IPS-18c (cell line): ENCODE data around the gene GALNT2.

Experiments
- H3K4me3 ChIP-seq: 2 replicates; pipeline ENCODE4 v1.7.0; 2013; ENCODE audit warnings: low read depth, mild to moderate bottlenecking, low read length, moderate library complexity; ENCODE audit not compliant: insufficient read depth
- H3K9me3 ChIP-seq: one replicate; pipeline ENCODE4 v1.6.1; 2013; ENCODE audit warnings: mild to moderate bottlenecking, low read length, moderate library complexity; ENCODE audit not compliant: control insufficient read depth, insufficient read depth

The GALNT2 gene

GRCh38 chr1:230268371-230269170, 201.5 kb downstream of the GALNT2 start:
- Histone ChIP-seq H3K9me3 (no peaks in the 10 kb centered on the region), H3K4me3 (no peak overlapping the region)

- Histone ChIP-seq H3K4me3 (no peak overlapping the region), H3K9me3 (no peaks in the 10 kb centered on the region)
Measured at GRCh38 chr1:230270185-230270558, 203.1 kb downstream of the GALNT2 start.

GRCh38 chr1:230270559-230271281, 203.7 kb downstream of the GALNT2 start:
- no peak overlapping the region for H3K4me3 ChIP-seq
- H3K9me3 ChIP-seq = no peaks in the 10 kb centered on the region

GRCh38 chr1:230271300-230272035, 204.4 kb downstream of the GALNT2 start:
- Histone ChIP-seq H3K4me3 (no peak overlapping the region), H3K9me3 (no peaks in the 10 kb centered on the region)

GRCh38 chr1:230272557-230272956, 205.5 kb downstream of the GALNT2 start:
- H3K4me3 ChIP-seq = no peak overlapping the region

GRCh38 chr1:230273141-230273710, 206.2 kb downstream of the GALNT2 start:
- no peaks in the 10 kb centered on the region for H3K9me3 ChIP-seq
- no peak overlapping the region for H3K4me3 ChIP-seq

More at GRCh38 chr1:230272557-230272956, 205.5 kb downstream of the GALNT2 start:
- H3K9me3 ChIP-seq = no peaks in the 10 kb centered on the region

GRCh38 chr1:230274254-230274653, 207.2 kb downstream of the GALNT2 start:
- H3K4me3 ChIP-seq = no peak overlapping the region
- no peaks in the 10 kb centered on the region for H3K9me3 ChIP-seq

- H3K9me3 ChIP-seq = no peaks in the 10 kb centered on the region
- no peak overlapping the region for H3K4me3 ChIP-seq
Measured at GRCh38 chr1:230276401-230276800, 209.4 kb downstream of the GALNT2 start.

GRCh38 chr1:230277201-230278025, 210.4 kb downstream of the GALNT2 start:
- no peaks in the 10 kb centered on the region for H3K9me3 ChIP-seq
- no peak overlapping the region; the same call in 1 of the 2 replicates for H3K4me3 ChIP-seq

- no peaks in the 10 kb centered on the region for H3K9me3 ChIP-seq
- H3K4me3 ChIP-seq = no peak overlapping the region
Measured at GRCh38 chr1:230278376-230278775, 211.3 kb downstream of the GALNT2 start.

GRCh38 chr1:230278871-230279582, 212.0 kb downstream of the GALNT2 start:
- Histone ChIP-seq H3K9me3 (no peaks in the 10 kb centered on the region), H3K4me3 (no peak overlapping the region)

- no peaks in the 10 kb centered on the region for H3K9me3 ChIP-seq
- H3K4me3 ChIP-seq = no peak overlapping the region
Measured at GRCh38 chr1:230279583-230279945, 212.5 kb downstream of the GALNT2 start.

GRCh38 chr1:230280054-230280795, 213.2 kb downstream of the GALNT2 start:
- no peaks in the 10 kb centered on the region for H3K9me3 ChIP-seq
- H3K4me3 ChIP-seq = no peak overlapping the region

GRCh38 chr1:230280906-230281413, 213.9 kb downstream of the GALNT2 start:
- no peak overlapping the region for H3K4me3 ChIP-seq
- no peaks in the 10 kb centered on the region for H3K9me3 ChIP-seq

- Histone ChIP-seq H3K9me3 (no peaks in the 10 kb centered on the region), H3K4me3 (no peak overlapping the region)
Measured at GRCh38 chr1:230281556-230281955, 214.5 kb downstream of the GALNT2 start.
